B cell (primary cell): ENCODE measurements around the gene RTL9.

Experiments
- EZH2 ChIP-seq: IDR thresholded peaks from 2 replicates; pipeline ENCODE4 v1.6.1; 2012; ENCODE audit warnings: borderline replicate concordance, low read depth, mild to moderate bottlenecking, moderate library complexity, low read length; ENCODE audit not compliant: insufficient read depth, poor library complexity, severe bottlenecking
- TF ChIP-seq, protein P1 (sequence below): fragments of 200-600 bp; IDR thresholded peaks from one replicate; pipeline ENCODE4 v1.8.0; 2022; ENCODE audit warnings: antibody characterized with exemption, mild to moderate bottlenecking

DNA sequence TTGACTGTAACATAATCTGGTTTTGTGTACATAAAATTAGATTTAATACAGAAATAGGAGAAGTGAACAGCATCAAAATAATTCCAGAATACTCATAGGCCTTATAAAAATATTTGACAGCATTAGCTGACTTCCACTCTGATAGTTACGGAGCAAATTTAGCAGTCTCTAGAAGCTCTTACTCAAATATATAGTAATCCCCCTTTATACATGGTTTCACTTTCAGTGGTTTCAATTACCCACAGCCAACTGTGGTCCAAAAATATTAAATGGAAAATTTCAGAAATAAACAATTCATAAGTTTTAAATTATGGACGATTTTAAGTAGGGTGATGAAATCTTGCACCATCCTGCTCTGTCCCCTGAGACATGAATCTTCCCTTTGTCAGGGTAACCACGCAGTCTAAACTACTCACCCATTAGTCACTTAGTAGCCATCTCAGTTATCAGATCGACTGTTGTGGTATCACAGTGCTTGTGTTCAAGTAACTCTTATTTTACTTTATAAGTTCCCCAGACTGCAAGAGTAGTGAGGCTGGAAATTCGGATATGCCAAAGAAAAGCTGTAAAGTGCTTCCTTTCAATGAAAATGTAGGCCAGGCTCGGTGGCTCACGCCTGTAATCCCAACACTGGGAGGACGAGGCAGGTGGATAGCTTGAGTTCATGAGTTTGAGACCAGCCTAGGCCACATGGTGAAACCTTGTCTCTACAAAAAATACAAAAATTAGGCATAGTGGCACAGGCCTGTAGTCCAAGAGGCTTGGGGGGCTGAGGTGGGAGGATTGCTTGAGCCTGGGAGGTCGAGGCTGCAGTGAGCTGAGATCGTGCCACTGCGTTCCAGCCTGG lies 17.2 kb upstream of the RTL9 start:
- TF ChIP-seq, protein P1, sequence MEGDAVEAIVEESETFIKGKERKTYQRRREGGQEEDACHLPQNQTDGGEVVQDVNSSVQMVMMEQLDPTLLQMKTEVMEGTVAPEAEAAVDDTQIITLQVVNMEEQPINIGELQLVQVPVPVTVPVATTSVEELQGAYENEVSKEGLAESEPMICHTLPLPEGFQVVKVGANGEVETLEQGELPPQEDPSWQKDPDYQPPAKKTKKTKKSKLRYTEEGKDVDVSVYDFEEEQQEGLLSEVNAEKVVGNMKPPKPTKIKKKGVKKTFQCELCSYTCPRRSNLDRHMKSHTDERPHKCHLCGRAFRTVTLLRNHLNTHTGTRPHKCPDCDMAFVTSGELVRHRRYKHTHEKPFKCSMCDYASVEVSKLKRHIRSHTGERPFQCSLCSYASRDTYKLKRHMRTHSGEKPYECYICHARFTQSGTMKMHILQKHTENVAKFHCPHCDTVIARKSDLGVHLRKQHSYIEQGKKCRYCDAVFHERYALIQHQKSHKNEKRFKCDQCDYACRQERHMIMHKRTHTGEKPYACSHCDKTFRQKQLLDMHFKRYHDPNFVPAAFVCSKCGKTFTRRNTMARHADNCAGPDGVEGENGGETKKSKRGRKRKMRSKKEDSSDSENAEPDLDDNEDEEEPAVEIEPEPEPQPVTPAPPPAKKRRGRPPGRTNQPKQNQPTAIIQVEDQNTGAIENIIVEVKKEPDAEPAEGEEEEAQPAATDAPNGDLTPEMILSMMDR, result no peak
- TF ChIP-seq EZH2, result no peak
